K562 (cell line): ENCODE data around the gene CENPO. TPM values are rescaled to one million over a fixed set of nuclear protein-coding genes. Genes with fewer than 3 reads are reported as not detected.
A peak's percentile ranks its signal among the peaks of the same experiment; 100 is the strongest.

Experiments
- ASH1L ChIP-seq: fragments of 450-650 bp; IDR thresholded peaks from 2 replicates; pipeline ENCODE4 v1.6.1; 2018; ENCODE audit warnings: borderline replicate concordance, mild to moderate bottlenecking, low read depth; ENCODE audit not compliant: partially characterized antibody
- CCNT2 ChIP-seq: IDR thresholded peaks from 2 replicates; pipeline ENCODE4 v1.6.1; 2011; ENCODE audit warnings: borderline replicate concordance, low read depth, mild to moderate bottlenecking, moderate library complexity, mixed read lengths, low read length; ENCODE audit not compliant: insufficient read length; ENCODE audit errors: extremely low read depth
- CREBBP ChIP-seq: IDR thresholded peaks from one replicate; pipeline ENCODE4 v1.6.1; 2012; ENCODE audit warnings: low read depth, mild to moderate bottlenecking, control low read depth, inconsistent platforms, low read length
- DEAF1 ChIP-seq: fragments of 450-650 bp; formaldehyde crosslinking; IDR thresholded peaks from 2 replicates; pipeline ENCODE4 v1.4.0; 2020; ENCODE audit warnings: mild to moderate bottlenecking, moderate library complexity
- EP400 ChIP-seq: fragments of 450-650 bp; IDR thresholded peaks from 2 replicates; pipeline ENCODE4 v1.6.1; 2017; ENCODE audit warnings: antibody characterized with exemption, mild to moderate bottlenecking, moderate library complexity
- MIER1 ChIP-seq: fragments of 450-650 bp; IDR thresholded peaks from 2 replicates; pipeline ENCODE4 v1.6.1; 2016; ENCODE audit warnings: antibody characterized with exemption, mild to moderate bottlenecking, low read depth
- MTA3 ChIP-seq: fragments of 450-650 bp; formaldehyde crosslinking; IDR thresholded peaks from 2 replicates; pipeline ENCODE4 v1.6.1; 2017; ENCODE audit warnings: mild to moderate bottlenecking, borderline replicate concordance
- MXD1 ChIP-seq: fragments of 250-450 bp; sonication (Bioruptor Pico); IDR thresholded peaks from 2 replicates; pipeline ENCODE4 v1.8.0; 2021; ENCODE audit warnings: borderline replicate concordance, mild to moderate bottlenecking, moderate library complexity; ENCODE audit not compliant: poor library complexity, severe bottlenecking
- PURB ChIP-seq: sonication (generic); formaldehyde crosslinking; IDR thresholded peaks from 2 replicates; pipeline ENCODE4 v1.9.0; 2021; ENCODE audit warnings: low read depth, mild to moderate bottlenecking, missing genetic modification reagents
- TAL1 ChIP-seq: fragments of 450-650 bp; IDR thresholded peaks from 2 replicates; pipeline ENCODE4 v1.6.1; 2016; ENCODE audit warnings: mild to moderate bottlenecking
- TCF3 ChIP-seq: sonication (generic); formaldehyde crosslinking; IDR thresholded peaks from 2 replicates; pipeline ENCODE4 v1.4.0; 2020; ENCODE audit warnings: mild to moderate bottlenecking, missing genetic modification reagents
- WHSC1 ChIP-seq: IDR thresholded peaks from one replicate; pipeline ENCODE4 v1.6.1; 2012; ENCODE audit warnings: low read length, control low read depth, inconsistent platforms
- ZMIZ1 ChIP-seq, 2 experiments: fragments of 150-350 bp in 1 of 2; IDR thresholded peaks; 2 replicates each; pipeline ENCODE4 v1.6.1; 2012 to 2016; ENCODE audit warnings: low read depth in 2 of 2, low read length in 2 of 2, mild to moderate bottlenecking in 1 of 2, moderate library complexity in 1 of 2
- ZNF23 ChIP-seq: fragments of 250-450 bp; sonication (Bioruptor Pico); IDR thresholded peaks from 2 replicates; pipeline ENCODE4 v1.4.0; 2020; ENCODE audit warnings: mild to moderate bottlenecking
- ZNF408 ChIP-seq: fragments of 250-450 bp; sonication (Bioruptor Pico); IDR thresholded peaks from 2 replicates; pipeline ENCODE4 v1.4.0; 2020; ENCODE audit warnings: low read depth, mild to moderate bottlenecking, moderate library complexity
- ZNF561 ChIP-seq: fragments of 450-650 bp; formaldehyde crosslinking; conservative IDR thresholded peaks from 2 replicates; pipeline ENCODE4 v1.4.0; 2020; ENCODE audit warnings: mild to moderate bottlenecking, moderate library complexity
- ZNF589 ChIP-seq: fragments of 200-800 bp; sonication (Bioruptor generic); IDR thresholded peaks from 2 replicates; pipeline ENCODE4 v1.6.1; 2016; ENCODE audit warnings: low read depth, missing genetic modification characterization, missing compliant biosample characterization
- ZNF655 ChIP-seq: fragments of 250-450 bp; sonication (Bioruptor Pico); IDR thresholded peaks from 2 replicates; pipeline ENCODE4 v1.5.0; 2021
- ZNF707 ChIP-seq: fragments of 250-450 bp; sonication (Bioruptor Pico); conservative IDR thresholded peaks from 2 replicates; pipeline ENCODE4 v1.8.0; 2022; ENCODE audit warnings: inconsistent platforms, mild to moderate bottlenecking, moderate library complexity
- ZNF764 ChIP-seq: fragments of 250-450 bp; sonication (Bioruptor Pico); IDR thresholded peaks from 2 replicates; pipeline ENCODE4 v1.4.0; 2020; ENCODE audit warnings: low read depth, mild to moderate bottlenecking, moderate library complexity
- ZNF766 ChIP-seq: fragments of 200-800 bp; sonication (Bioruptor generic); conservative IDR thresholded peaks from 2 replicates; pipeline ENCODE4 v1.6.1; 2016; ENCODE audit warnings: missing genetic modification characterization, missing compliant biosample characterization
- polyA plus RNA-seq, 8 experiments: library from polyadenylated mRNA; depleted of rRNA in 4 of 8; stranded (reverse) in 5 of 8; unstranded in 3 of 8; fragments of >200 nt; fragmentation: Nextera tagmentation in 2 of 8; fragmentation: Illumina TruSeq in 1 of 8; extraction: Ambion mirVana in 2 of 8; extraction: Trizol in 1 of 8; gene quantifications; 2 replicates each; pipeline versions ENCODE4 v1.2.1 to v1.2.3, GENCODE V29; 2011 to 2014; ENCODE audit warnings: inconsistent platforms in 1 of 8, missing spikeins in 1 of 8
- total RNA-seq, 7 experiments: library from RNA; depleted of rRNA in 6 of 7; stranded (reverse); fragments of >200 nt in 6 of 7; fragmentation: Illumina TruSeq in 2 of 7; extraction: Trizol in 2 of 7; gene quantifications; 2 replicates each; pipeline versions ENCODE4 v1.2.1 to v1.2.3, GENCODE V29; 2011 to 2021; ENCODE audit warnings: low replicate concordance in 1 of 7

Gene CENPO
- total and polyA plus RNA-seq, 9 of the 15 experiments (the other 6 are each of a cell fraction or from before 2014, with no cell fraction given), result 30.6 to 59.4 (median 38.9) TPM

- TF ChIP-seq ZNF655 (CRISPR knock-in tag) (no peak), PURB (CRISPR knock-in tag) (no peak), ZNF766 (CRISPR knock-in tag) (no peak), ZNF589 (CRISPR knock-in tag) (no peak), ZNF764 (no peak), ZNF561 (CRISPR knock-in tag) (no peak), MTA3 (no peak), CREBBP (no peak), WHSC1 (no peak), ZNF23 (CRISPR knock-in tag) (no peak), CCNT2 (no peak), MIER1 (no peak), EP400 (no peak), ASH1L (no peak), DEAF1 (peak; percentile 76), TCF3 (no peak), ZNF408 (no peak), ZMIZ1 (IDR thresholded peaks at IDR 0.05; ENCODE audit: low read depth in 2 of 2, low read length in 2 of 2) (no peak), TAL1 (no peak), MXD1 (CRISPR knock-in tag) (no peak), ZNF707 (no peak)
These were observed 34.4 kb downstream of the CENPO start (continued) for GRCh38 chr2:24827321-24828237.
